GM19328 (cell line): ENCODE results near the gene TMEM131.

Experiments used
- ATAC-seq: cut with Tn5 transposase; IDR thresholded peaks from one replicate; pipeline ENCODE4 v1.9.1; 2021; ENCODE audit warnings: mild to moderate bottlenecking, moderate library complexity; ENCODE audit not compliant: unreplicated experiment

TMEM131 gene

GRCh38 chr2:97765933-97766332 is 229.8 kb downstream of the TMEM131 start:
- ATAC-seq = no peak

GRCh38 chr2:97764559-97765263 is 231.0 kb downstream of the TMEM131 start:
- ATAC-seq = no peak

- ATAC-seq = no peak
Observed at GRCh38 chr2:97763176-97763845, 232.4 kb downstream of the TMEM131 start.

GRCh38 chr2:97761192-97761591 is 234.6 kb downstream of the TMEM131 start:
- ATAC-seq = no peak

- ATAC-seq = no peak
Observed at GRCh38 chr2:97760480-97761049, 235.2 kb downstream of the TMEM131 start.

GRCh38 chr2:97759727-97760407 is 235.9 kb downstream of the TMEM131 start:
- ATAC-seq = no peak

- ATAC-seq = no peak
Observed at GRCh38 chr2:97758131-97758705, 237.5 kb downstream of the TMEM131 start.

- ATAC-seq = no peak
Observed at GRCh38 chr2:97757062-97757461, 238.7 kb downstream of the TMEM131 start.

GRCh38 chr2:97755491-97755890 is 240.3 kb downstream of the TMEM131 start:
- no peak for ATAC-seq

- no peak for ATAC-seq
Observed at GRCh38 chr2:97754690-97755346, 240.9 kb downstream of the TMEM131 start.

GRCh38 chr2:97752342-97753334 is 243.1 kb downstream of the TMEM131 start:
- no peak for ATAC-seq

- ATAC-seq = no peak
Observed at GRCh38 chr2:97751752-97752151, 244.0 kb downstream of the TMEM131 start.

- no peak for ATAC-seq
Observed at GRCh38 chr2:97750017-97750416, 245.7 kb downstream of the TMEM131 start.

- no peak for ATAC-seq
Observed at GRCh38 chr2:97749581-97749980, 246.2 kb downstream of the TMEM131 start.

GRCh38 chr2:97747716-97748115 is 248.0 kb downstream of the TMEM131 start:
- no peak for ATAC-seq

GRCh38 chr2:97747285-97747684 is 248.5 kb downstream of the TMEM131 start:
- ATAC-seq = no peak

- no peak for ATAC-seq
Observed at GRCh38 chr2:97745474-97746174, 250.1 kb downstream of the TMEM131 start.

- no peak for ATAC-seq
Observed at GRCh38 chr2:97743913-97744312, 251.8 kb downstream of the TMEM131 start.

GRCh38 chr2:97742381-97742847 is 253.3 kb downstream of the TMEM131 start:
- no peak for ATAC-seq
